CD4-positive, alpha-beta T cell treated with Interleukin-15 for 1 hour (primary cell): ENCODE results near the gene PRR36.
"Not testable (repeated sequence)": the region's sequence is repeated elsewhere in the genome, so short reads cannot be mapped to it uniquely, and the experiment has no call there.

ENCODE experiments used
- DNase-seq: peaks from one replicate; pipeline ENCODE4 v3.0.0-alpha.2; 2020

PRR36 gene

GRCh38 chr19:7870571-7871436 lies 3.4 kb downstream of the PRR36 start:
- DNase-seq, result peak; percentile 67

- DNase-seq, result peak; percentile 67
Measured at GRCh38 chr19:7869910-7870511, 4.2 kb downstream of the PRR36 start.

- peak; percentile 73 for DNase-seq
Measured at GRCh38 chr19:7869453-7869909, 4.7 kb downstream of the PRR36 start.

- DNase-seq, result peak; percentile 88
Measured at GRCh38 chr19:7868671-7869452, 5.3 kb downstream of the PRR36 start.

GRCh38 chr19:7868326-7868670 lies 5.9 kb downstream of the PRR36 start:
- peak; percentile 35 for DNase-seq

GRCh38 chr19:7867092-7867844 lies 6.9 kb downstream of the PRR36 start:
- no peak for DNase-seq

- no peak for DNase-seq
Measured at GRCh38 chr19:7866399-7867091, 7.6 kb downstream of the PRR36 start.

GRCh38 chr19:7865262-7865911 lies 8.8 kb downstream of the PRR36 start:
- DNase-seq, result no peak

- no peak for DNase-seq
Measured at GRCh38 chr19:7864690-7865074, 9.5 kb downstream of the PRR36 start.

- DNase-seq, result no peak
Measured at GRCh38 chr19:7863971-7864689, 10.1 kb downstream of the PRR36 start.

GRCh38 chr19:7863157-7863970 lies 10.8 kb downstream of the PRR36 start:
- no peak for DNase-seq

- DNase-seq, result peak; percentile 83
Measured at GRCh38 chr19:7862413-7862951, 11.7 kb downstream of the PRR36 start.

GRCh38 chr19:7861619-7862412 lies 12.4 kb downstream of the PRR36 start:
- no peak for DNase-seq

GRCh38 chr19:7860714-7861618 lies 13.2 kb downstream of the PRR36 start:
- DNase-seq, result no peak

GRCh38 chr19:7859831-7860713 lies 14.1 kb downstream of the PRR36 start:
- no peak for DNase-seq

- not testable (repeated sequence) for DNase-seq
Measured at GRCh38 chr19:7859087-7859486, 15.1 kb downstream of the PRR36 start.
